ENCODE measurements around the gene KAZN.
A peak's percentile ranks its signal among the peaks of the same experiment; 100 is the strongest.
"Not testable (repeated sequence)": the region's sequence is repeated elsewhere in the genome, so short reads cannot be mapped to it uniquely, and the experiment has no call there.

KAZN gene

GRCh38 chr1:14571810-14572767, 26.4 kb upstream of the KAZN start:
- peak; percentile 23 for DNase-seq (ENCODE audit: low read depth)
- peak; percentile 31 for TF ChIP-seq CTCF (conservative IDR thresholded peaks at IDR 0.05; ENCODE audit: control insufficient read depth, insufficient read depth, low read depth, low read length)
- no peak overlapping the region for H3K4me3 ChIP-seq (ENCODE audit: control insufficient read depth, low read depth, low read length)

GRCh38 chr1:14572861-14573260, 25.6 kb upstream of the KAZN start:
- no peak for DNase-seq (ENCODE audit: low read depth)
- TF ChIP-seq CTCF (conservative IDR thresholded peaks at IDR 0.05; ENCODE audit: control insufficient read depth, insufficient read depth, low read depth, low read length): no peak
- no peak overlapping the region for H3K4me3 ChIP-seq (ENCODE audit: control insufficient read depth, low read depth, low read length)

- DNase-seq (ENCODE audit: low read depth): no peak
- no peak overlapping the region for H3K4me3 ChIP-seq (ENCODE audit: control insufficient read depth, low read depth, low read length)
- no peak for TF ChIP-seq CTCF (conservative IDR thresholded peaks at IDR 0.05; ENCODE audit: control insufficient read depth, insufficient read depth, low read depth, low read length)
Measured at GRCh38 chr1:14576155-14576554, 22.3 kb upstream of the KAZN start.

GRCh38 chr1:14577261-14577660, 21.2 kb upstream of the KAZN start:
- no peak for TF ChIP-seq CTCF (conservative IDR thresholded peaks at IDR 0.05; ENCODE audit: control insufficient read depth, insufficient read depth, low read depth, low read length)
- DNase-seq (ENCODE audit: low read depth): no peak
- no peak overlapping the region for H3K4me3 ChIP-seq (ENCODE audit: control insufficient read depth, low read depth, low read length)

GRCh38 chr1:14578156-14578555, 20.3 kb upstream of the KAZN start:
- no peak overlapping the region for H3K4me3 ChIP-seq (ENCODE audit: control insufficient read depth, low read depth, low read length)
- DNase-seq (ENCODE audit: low read depth): no peak
- TF ChIP-seq CTCF (conservative IDR thresholded peaks at IDR 0.05; ENCODE audit: control insufficient read depth, insufficient read depth, low read depth, low read length): no peak

- not testable (repeated sequence) for DNase-seq (ENCODE audit: low read depth); H3K4me3 ChIP-seq (ENCODE audit: control insufficient read depth, low read depth, low read length)
Measured at GRCh38 chr1:14580295-14580694, 18.2 kb upstream of the KAZN start.

GRCh38 chr1:14580986-14581385, 17.5 kb upstream of the KAZN start:
- H3K4me3 ChIP-seq (ENCODE audit: control insufficient read depth, low read depth, low read length): no peak overlapping the region
- DNase-seq (ENCODE audit: low read depth): no peak
- TF ChIP-seq CTCF (conservative IDR thresholded peaks at IDR 0.05; ENCODE audit: control insufficient read depth, insufficient read depth, low read depth, low read length): no peak

All from fibroblast of mammary gland (primary cell).